ENCODE measurements around the gene FARP1. TPM values are rescaled to one million over a fixed set of nuclear protein-coding genes. Genes with fewer than 3 reads are reported as not detected.

FARP1 gene
- total and polyA plus RNA-seq, 2 of the 13 experiments (the other 11 are each of a cell fraction or from before 2014, with no cell fraction given) = 70.6 to 126 TPM

DNA sequence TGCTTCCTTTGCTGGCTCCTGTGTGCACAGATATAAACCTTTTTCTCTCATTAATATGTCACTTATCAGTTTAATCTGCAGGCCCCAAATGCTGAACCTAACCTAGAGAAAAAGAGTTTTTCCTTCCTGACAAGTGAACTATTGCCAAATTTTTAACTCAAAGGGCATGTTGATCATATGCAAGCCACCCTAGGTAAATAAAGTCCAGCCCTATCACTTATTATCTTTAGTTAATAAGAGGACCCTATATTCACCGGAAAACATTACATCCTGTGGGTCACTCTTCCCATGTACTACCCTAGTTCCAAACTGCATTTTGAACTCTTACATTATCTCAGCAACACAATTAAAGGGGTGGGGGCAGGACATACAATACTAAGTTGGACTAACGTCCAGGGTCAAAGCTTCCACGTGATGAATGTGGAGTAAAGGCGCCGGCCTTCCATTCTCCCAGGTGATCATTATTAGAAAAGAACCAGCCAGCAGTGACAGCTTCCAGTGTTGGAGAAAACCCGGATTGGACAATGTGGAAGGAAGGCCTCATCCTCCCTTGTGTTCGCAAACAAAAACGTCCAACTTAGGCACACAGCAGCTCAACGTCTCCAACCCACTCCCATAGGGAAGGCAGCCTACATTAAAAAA is 347.4 kb downstream of the FARP1 start (continued):
- TF ChIP-seq, protein P1, sequence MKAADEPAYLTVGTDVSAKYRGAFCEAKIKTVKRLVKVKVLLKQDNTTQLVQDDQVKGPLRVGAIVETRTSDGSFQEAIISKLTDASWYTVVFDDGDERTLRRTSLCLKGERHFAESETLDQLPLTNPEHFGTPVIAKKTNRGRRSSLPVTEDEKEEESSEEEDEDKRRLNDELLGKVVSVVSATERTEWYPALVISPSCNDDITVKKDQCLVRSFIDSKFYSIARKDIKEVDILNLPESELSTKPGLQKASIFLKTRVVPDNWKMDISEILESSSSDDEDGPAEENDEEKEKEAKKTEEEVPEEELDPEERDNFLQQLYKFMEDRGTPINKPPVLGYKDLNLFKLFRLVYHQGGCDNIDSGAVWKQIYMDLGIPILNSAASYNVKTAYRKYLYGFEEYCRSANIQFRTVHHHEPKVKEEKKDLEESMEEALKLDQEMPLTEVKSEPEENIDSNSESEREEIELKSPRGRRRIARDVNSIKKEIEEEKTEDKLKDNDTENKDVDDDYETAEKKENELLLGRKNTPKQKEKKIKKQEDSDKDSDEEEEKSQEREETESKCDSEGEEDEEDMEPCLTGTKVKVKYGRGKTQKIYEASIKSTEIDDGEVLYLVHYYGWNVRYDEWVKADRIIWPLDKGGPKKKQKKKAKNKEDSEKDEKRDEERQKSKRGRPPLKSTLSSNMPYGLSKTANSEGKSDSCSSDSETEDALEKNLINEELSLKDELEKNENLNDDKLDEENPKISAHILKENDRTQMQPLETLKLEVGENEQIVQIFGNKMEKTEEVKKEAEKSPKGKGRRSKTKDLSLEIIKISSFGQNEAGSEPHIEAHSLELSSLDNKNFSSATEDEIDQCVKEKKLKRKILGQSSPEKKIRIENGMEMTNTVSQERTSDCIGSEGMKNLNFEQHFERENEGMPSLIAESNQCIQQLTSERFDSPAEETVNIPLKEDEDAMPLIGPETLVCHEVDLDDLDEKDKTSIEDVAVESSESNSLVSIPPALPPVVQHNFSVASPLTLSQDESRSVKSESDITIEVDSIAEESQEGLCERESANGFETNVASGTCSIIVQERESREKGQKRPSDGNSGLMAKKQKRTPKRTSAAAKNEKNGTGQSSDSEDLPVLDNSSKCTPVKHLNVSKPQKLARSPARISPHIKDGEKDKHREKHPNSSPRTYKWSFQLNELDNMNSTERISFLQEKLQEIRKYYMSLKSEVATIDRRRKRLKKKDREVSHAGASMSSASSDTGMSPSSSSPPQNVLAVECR (CRISPR knock-in tag; IDR thresholded peaks at IDR 0.05; ENCODE audit: borderline replicate concordance) = peak; percentile 52; the same call in 1 of the 2 replicates
- TF ChIP-seq SOX13 (IDR thresholded peaks at IDR 0.05) = peak; percentile 81
- TF ChIP-seq SOX13 (CRISPR knock-in tag; conservative IDR thresholded peaks at IDR 0.05 in 1 of 2, IDR thresholded peaks at IDR 0.05 in 1 of 2) = peak in 1 of 2 experiments; percentile 90; a peak in 2 of 4 replicates
- peak; percentile 34; the same call in 1 of the 2 replicates for TF ChIP-seq FOXK2 (IDR thresholded peaks at IDR 0.05)
- TF ChIP-seq, protein P2, sequence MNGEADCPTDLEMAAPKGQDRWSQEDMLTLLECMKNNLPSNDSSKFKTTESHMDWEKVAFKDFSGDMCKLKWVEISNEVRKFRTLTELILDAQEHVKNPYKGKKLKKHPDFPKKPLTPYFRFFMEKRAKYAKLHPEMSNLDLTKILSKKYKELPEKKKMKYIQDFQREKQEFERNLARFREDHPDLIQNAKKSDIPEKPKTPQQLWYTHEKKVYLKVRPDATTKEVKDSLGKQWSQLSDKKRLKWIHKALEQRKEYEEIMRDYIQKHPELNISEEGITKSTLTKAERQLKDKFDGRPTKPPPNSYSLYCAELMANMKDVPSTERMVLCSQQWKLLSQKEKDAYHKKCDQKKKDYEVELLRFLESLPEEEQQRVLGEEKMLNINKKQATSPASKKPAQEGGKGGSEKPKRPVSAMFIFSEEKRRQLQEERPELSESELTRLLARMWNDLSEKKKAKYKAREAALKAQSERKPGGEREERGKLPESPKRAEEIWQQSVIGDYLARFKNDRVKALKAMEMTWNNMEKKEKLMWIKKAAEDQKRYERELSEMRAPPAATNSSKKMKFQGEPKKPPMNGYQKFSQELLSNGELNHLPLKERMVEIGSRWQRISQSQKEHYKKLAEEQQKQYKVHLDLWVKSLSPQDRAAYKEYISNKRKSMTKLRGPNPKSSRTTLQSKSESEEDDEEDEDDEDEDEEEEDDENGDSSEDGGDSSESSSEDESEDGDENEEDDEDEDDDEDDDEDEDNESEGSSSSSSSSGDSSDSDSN (CRISPR knock-in tag; IDR thresholded peaks at IDR 0.05) = no peak
- TF ChIP-seq SMYD3 (CRISPR knock-in tag; IDR thresholded peaks at IDR 0.05) = no peak
- peak; percentile 18; the same call in 1 of the 2 replicates for TF ChIP-seq RXRA (CRISPR knock-in tag; IDR thresholded peaks at IDR 0.05)
- no peak for TF ChIP-seq ZNF343 (CRISPR knock-in tag; IDR thresholded peaks at IDR 0.05)
- TF ChIP-seq SP140L (CRISPR knock-in tag; IDR thresholded peaks at IDR 0.05; ENCODE audit: borderline replicate concordance) = no peak
- TF ChIP-seq ZBTB7B (CRISPR knock-in tag; IDR thresholded peaks at IDR 0.05) = no peak
- no peak for TF ChIP-seq LCORL (IDR thresholded peaks at IDR 0.05)
- peak; percentile 39; the same call in 1 of the 2 replicates for TF ChIP-seq LCORL (CRISPR knock-in tag; IDR thresholded peaks at IDR 0.05)
- TF ChIP-seq GATAD2A (CRISPR knock-in tag; IDR thresholded peaks at IDR 0.05) = peak; percentile 67
- no peak for TF ChIP-seq KLF9 (CRISPR knock-in tag; IDR thresholded peaks at IDR 0.05; ENCODE audit: low read depth)
- 0 out of 2 replicates have a peak, but pooled peaks have one; percentile 46 for TF ChIP-seq ZNF317 (CRISPR knock-in tag; IDR thresholded peaks at IDR 0.05)
- 0 out of 2 replicates have a peak, but pooled peaks have one; percentile 15 for TF ChIP-seq ZNF878 (CRISPR knock-in tag; IDR thresholded peaks at IDR 0.05)
- TF ChIP-seq ZSCAN12 (CRISPR knock-in tag; IDR thresholded peaks at IDR 0.05) = 0 out of 2 replicates have a peak, but pooled peaks have one; percentile 58
- no peak for TF ChIP-seq HNRNPUL1 (IDR thresholded peaks at IDR 0.05; ENCODE audit: low read depth, low read length)
- TF ChIP-seq, protein P3, sequence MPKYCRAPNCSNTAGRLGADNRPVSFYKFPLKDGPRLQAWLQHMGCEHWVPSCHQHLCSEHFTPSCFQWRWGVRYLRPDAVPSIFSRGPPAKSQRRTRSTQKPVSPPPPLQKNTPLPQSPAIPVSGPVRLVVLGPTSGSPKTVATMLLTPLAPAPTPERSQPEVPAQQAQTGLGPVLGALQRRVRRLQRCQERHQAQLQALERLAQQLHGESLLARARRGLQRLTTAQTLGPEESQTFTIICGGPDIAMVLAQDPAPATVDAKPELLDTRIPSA (CRISPR knock-in tag; IDR thresholded peaks at IDR 0.05; ENCODE audit: borderline replicate concordance) = no peak
- TF ChIP-seq CREB1 (IDR thresholded peaks at IDR 0.05) = no peak
- TF ChIP-seq CREB1 (CRISPR knock-in tag; IDR thresholded peaks at IDR 0.05) = peak; percentile 50; the same call in 1 of the 2 replicates
- TF ChIP-seq FOXP1 (IDR thresholded peaks at IDR 0.05) = no peak
- TF ChIP-seq FOXP1 (CRISPR knock-in tag; IDR thresholded peaks at IDR 0.05) = peak; percentile 76; the same call in 1 of the 2 replicates
- peak; percentile 34; the same call in 1 of the 2 replicates for TF ChIP-seq CEBPB (IDR thresholded peaks at IDR 0.05; ENCODE audit: borderline replicate concordance, low read depth, low read length)
- peak; percentile 77 for TF ChIP-seq SAP130 (CRISPR knock-in tag; IDR thresholded peaks at IDR 0.05; ENCODE audit: low read depth)
- TF ChIP-seq TARDBP (CRISPR knock-in tag; IDR thresholded peaks at IDR 0.05) = peak; percentile 49; the same call in 1 of the 2 replicates
- TF ChIP-seq ARNTL (CRISPR knock-in tag; IDR thresholded peaks at IDR 0.05) = peak; percentile 92

All from HepG2 (cell line).